LNCAP (cell line): ENCODE results near the gene CEP78.

Experiments
- TF ChIP-seq, protein P1 (sequence below): fragments of 450-650 bp; IDR thresholded peaks from 2 replicates; pipeline ENCODE4 v1.5.1; 2017; ENCODE audit warnings: mild to moderate bottlenecking

CEP78 gene

GRCh38 chr9:78239506-78239905, 3.6 kb downstream of the CEP78 start:
- TF ChIP-seq, protein P1, sequence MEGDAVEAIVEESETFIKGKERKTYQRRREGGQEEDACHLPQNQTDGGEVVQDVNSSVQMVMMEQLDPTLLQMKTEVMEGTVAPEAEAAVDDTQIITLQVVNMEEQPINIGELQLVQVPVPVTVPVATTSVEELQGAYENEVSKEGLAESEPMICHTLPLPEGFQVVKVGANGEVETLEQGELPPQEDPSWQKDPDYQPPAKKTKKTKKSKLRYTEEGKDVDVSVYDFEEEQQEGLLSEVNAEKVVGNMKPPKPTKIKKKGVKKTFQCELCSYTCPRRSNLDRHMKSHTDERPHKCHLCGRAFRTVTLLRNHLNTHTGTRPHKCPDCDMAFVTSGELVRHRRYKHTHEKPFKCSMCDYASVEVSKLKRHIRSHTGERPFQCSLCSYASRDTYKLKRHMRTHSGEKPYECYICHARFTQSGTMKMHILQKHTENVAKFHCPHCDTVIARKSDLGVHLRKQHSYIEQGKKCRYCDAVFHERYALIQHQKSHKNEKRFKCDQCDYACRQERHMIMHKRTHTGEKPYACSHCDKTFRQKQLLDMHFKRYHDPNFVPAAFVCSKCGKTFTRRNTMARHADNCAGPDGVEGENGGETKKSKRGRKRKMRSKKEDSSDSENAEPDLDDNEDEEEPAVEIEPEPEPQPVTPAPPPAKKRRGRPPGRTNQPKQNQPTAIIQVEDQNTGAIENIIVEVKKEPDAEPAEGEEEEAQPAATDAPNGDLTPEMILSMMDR, result peak; percentile 54; the same call in 1 of the 2 replicates

GRCh38 chr9:78242041-78242440, 6.2 kb downstream of the CEP78 start:
- TF ChIP-seq, protein P1, result no peak

GRCh38 chr9:78243130-78243529, 7.3 kb downstream of the CEP78 start:
- TF ChIP-seq, protein P1, result no peak

DNA sequence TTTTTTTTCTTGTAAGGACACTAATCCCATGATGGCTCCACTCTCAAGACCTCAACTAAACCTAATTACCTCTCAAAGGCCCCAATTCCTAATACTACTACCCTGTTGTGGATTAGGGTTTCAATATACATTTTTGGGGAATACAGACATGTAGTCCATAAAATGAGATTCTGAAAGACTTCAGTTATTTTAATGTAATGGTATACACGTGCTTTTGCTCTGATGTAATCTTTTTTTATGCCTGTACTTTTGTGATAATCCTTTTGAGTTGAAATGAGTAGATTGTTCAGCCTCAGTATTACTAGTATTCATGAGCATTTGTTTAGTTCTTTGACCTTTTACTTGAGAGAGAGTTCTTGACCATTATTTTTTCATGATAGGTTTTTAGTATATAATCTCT, 9.5 kb downstream of the CEP78 start:
- TF ChIP-seq, protein P1, result no peak

- TF ChIP-seq, protein P1, result no peak
These were observed 12.8 kb downstream of the CEP78 start for GRCh38 chr9:78248635-78249034.

GRCh38 chr9:78249542-78249941, 13.7 kb downstream of the CEP78 start:
- TF ChIP-seq, protein P1, result no peak

- TF ChIP-seq, protein P1, result no peak
These were observed 16.7 kb downstream of the CEP78 start for GRCh38 chr9:78252616-78253015.

DNA sequence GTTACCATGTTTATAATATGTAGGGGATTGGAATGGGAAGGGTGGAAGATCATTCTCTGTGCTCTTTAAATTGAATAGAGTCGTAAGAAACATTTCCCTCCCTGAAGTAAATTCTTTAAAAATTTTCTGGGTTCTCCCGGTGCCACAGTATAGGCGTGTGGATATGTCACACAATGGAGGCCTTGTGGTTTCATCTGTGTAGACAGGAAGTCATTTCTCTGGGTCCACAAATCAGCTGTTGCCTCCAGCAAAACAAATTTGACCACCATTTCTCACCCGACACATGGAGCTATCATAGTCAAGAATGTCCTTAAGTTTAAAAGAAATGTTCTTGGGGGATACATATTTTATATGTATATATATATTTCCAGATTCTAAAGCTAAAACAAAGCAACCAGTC, 17.4 kb downstream of the CEP78 start:
- TF ChIP-seq, protein P1, result no peak
